ENCODE results near the gene CAMK1D.
"Not testable (repeated sequence)": the region's sequence is repeated elsewhere in the genome, so short reads cannot be mapped to it uniquely, and the experiment has no call there.

The CAMK1D gene

GRCh38 chr10:12490963-12491362 lies 141.6 kb downstream of the CAMK1D start:
- DNase-seq (ENCODE audit: low read depth in 2 of 2), result no peak
- H3K4me3 ChIP-seq (replicated peaks in 1 of 2; ENCODE audit: low read depth in 2 of 2, low read length in 2 of 2), result no peak overlapping the region
- TF ChIP-seq CTCF (IDR thresholded peaks at IDR 0.05; ENCODE audit: low read depth, low read length), result no peak

- TF ChIP-seq CTCF (IDR thresholded peaks at IDR 0.05; ENCODE audit: low read depth, low read length), result no peak
- DNase-seq (ENCODE audit: low read depth in 2 of 2), result no peak
- no peak overlapping the region for H3K4me3 ChIP-seq (replicated peaks in 1 of 2; ENCODE audit: low read depth in 2 of 2, low read length in 2 of 2)
Measured at GRCh38 chr10:12491491-12491890, 142.1 kb downstream of the CAMK1D start.

- no peak for TF ChIP-seq CTCF (IDR thresholded peaks at IDR 0.05; ENCODE audit: low read depth, low read length)
- no peak overlapping the region for H3K4me3 ChIP-seq (replicated peaks in 1 of 2; ENCODE audit: low read depth in 2 of 2, low read length in 2 of 2)
- DNase-seq (ENCODE audit: low read depth in 2 of 2), result no peak
Measured at GRCh38 chr10:12492016-12492415, 142.7 kb downstream of the CAMK1D start.

GRCh38 chr10:12497046-12497445 lies 147.7 kb downstream of the CAMK1D start:
- DNase-seq (ENCODE audit: low read depth in 2 of 2); H3K4me3 ChIP-seq (replicated peaks in 1 of 2; ENCODE audit: low read depth in 2 of 2, low read length in 2 of 2): not testable (repeated sequence)

- no peak for DNase-seq (ENCODE audit: low read depth in 2 of 2)
- TF ChIP-seq CTCF (IDR thresholded peaks at IDR 0.05; ENCODE audit: low read depth, low read length), result no peak
Measured at GRCh38 chr10:12499076-12499986, 150.0 kb downstream of the CAMK1D start.

GRCh38 chr10:12500381-12501303 lies 151.3 kb downstream of the CAMK1D start:
- TF ChIP-seq CTCF (IDR thresholded peaks at IDR 0.05; ENCODE audit: low read depth, low read length), result no peak
- peak in 1 of 2 donors; percentile 8 for DNase-seq (ENCODE audit: low read depth in 2 of 2)
- no peak overlapping the region for H3K4me3 ChIP-seq (replicated peaks in 1 of 2; ENCODE audit: low read depth in 2 of 2, low read length in 2 of 2)

More at GRCh38 chr10:12499076-12499986, 150.0 kb downstream of the CAMK1D start:
- H3K4me3 ChIP-seq (replicated peaks in 1 of 2; ENCODE audit: low read depth in 2 of 2, low read length in 2 of 2), result no peak overlapping the region

- DNase-seq (ENCODE audit: low read depth in 2 of 2), result no peak
- no peak for TF ChIP-seq CTCF (IDR thresholded peaks at IDR 0.05; ENCODE audit: low read depth, low read length)
- H3K4me3 ChIP-seq (replicated peaks in 1 of 2; ENCODE audit: low read depth in 2 of 2, low read length in 2 of 2), result no peak overlapping the region
Measured at GRCh38 chr10:12501324-12501723, 152.0 kb downstream of the CAMK1D start.
